Stimulated activated CD4-positive, alpha-beta T cell treated with anti-CD3 and anti-CD28 coated beads, Interleukin-12 subunit alpha, Interleukin-12 subunit beta, amount 100 ng/mL, for 4 hours (primary cell): ENCODE results near the gene ART1.

ENCODE experiments used
- DNase-seq: peaks from one replicate; pipeline ENCODE4 v3.0.0-alpha.2; 2020

Gene ART1

DNA sequence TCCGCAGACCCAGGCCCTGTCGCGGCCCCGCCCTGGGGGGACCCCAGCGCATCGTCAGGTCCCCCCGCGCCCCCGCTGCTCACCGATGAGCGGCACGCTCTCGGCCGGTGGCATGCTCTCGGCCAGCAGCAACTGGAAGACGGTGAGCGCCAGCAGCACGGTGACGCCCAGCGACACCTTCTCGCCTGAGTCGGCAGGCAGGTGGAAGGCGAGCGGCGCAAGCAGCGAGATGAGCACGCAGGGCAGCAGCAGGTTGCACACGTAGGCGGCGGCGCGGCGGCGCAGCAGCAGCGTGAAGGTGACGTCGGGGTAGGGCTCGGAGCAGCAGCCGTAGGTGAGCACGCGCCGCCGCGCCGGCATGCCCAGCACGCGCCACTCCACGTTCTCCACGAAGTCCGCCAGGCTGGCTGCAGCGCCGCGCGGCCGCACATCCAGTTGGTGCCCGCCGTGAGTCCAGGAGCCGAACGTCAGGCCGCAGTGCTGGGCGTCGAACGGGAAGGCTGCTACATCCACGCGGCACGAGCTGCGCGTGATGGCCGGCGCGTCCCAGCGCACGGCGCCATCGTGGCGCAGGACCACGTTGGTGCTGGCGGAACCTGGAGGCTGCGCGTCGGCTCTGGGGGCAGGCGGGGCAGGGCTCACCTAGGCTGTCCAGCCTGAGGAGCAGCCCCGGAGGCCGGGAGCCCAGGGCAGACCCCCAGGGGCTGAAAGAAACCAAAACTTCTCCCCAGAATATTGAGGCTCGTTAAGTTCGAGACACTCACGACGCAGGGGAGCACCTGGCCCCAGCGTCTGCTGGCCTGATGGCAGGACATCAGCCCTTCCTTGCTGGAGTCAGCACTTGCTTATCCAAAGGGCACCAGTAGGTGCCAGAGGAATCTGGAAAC lies 22.5 kb downstream of the ART1 start:
- no peak for DNase-seq

DNA sequence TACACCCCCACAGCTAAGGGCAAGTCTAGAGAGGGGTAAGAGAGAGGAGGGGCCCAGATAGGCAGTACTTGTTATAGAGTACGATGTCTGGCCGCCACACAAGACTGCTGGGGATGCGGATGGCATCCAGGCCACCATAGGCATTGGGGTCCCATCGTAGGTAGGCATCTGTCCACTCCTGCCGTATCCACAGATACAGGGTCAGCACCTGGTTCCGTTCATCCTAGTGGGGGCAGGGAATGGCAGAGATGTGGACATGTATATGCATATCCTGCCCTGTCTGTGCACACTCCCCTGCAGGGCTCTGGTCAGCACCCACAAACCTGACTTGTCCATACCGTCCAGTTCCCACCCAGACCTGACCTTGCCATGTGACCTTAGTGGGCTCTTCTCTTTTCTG lies 24.2 kb downstream of the ART1 start:
- DNase-seq, result no peak

DNA sequence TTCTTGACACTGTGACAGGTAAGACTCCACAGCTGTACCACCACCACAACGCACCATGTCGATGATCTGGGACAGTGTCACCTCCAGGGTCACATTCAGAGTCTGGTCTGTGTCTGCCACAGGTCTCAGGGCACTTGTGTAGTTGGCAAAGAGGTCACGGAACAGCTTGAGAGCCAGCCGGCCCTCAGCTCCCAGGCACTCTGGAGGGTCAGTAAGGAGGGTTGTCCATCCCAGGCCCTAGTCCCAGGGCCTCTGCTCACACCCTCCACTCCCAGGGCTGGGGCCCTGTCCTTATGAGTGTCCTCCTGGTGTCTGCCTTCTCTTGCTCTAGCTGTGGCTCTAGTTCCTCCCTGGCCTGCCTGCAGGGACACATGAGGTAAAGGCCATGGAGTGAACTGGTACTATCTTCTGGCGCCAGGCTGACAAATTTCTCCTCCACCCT lies 24.8 kb downstream of the ART1 start:
- no peak for DNase-seq

DNA sequence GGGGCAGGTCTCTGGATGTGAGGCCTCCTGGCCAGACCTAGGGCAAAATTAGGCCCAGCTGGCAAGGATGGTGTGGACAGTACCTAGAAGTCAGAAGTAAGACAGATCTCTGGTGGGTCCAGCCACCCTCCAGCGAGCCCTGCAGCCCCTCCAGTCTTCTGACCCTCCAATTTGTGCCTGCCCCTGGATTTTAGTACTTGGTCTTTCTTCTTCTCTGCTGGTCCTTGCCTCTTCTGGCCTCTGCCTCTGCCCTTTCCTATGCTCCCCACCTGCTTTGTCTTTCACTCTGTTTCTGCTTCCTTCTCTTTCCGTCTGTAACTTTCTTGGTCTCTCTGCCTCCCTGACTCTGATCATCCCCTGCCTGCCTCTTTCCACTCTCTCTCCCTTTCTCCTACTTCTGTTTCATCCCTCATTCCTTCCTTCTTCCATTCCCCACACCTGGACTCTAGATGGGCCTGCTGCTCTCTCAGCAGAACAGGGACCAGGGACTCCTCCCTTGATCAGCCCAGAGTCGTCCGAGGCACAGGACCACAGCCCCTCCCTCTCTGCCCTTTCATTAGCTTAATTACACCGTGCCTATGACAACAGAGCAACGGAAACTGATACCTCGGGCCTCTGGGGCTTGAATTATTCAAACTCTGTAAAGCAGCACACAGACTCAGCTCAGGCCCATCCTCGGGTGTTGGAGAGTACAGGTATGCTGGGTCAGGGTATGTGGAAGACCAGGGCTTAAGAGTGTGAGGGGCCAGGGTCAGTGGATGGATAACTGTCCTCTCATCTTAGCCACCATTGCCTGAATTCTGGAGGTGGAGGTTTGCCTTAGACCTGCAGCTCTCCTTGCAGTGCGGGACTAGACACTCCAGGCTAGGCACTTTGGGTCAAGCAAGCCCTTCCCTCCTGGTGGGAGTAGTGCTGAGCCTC lies 26.7 kb downstream of the ART1 start, which contains the start of gene CHRNA10:
TSS of gene CHRNA10 (minus strand) at position 51 of the 921 bp plus-strand sequence. CDS start 72 bp downstream, outside the sequence.
- no peak for DNase-seq

DNA sequence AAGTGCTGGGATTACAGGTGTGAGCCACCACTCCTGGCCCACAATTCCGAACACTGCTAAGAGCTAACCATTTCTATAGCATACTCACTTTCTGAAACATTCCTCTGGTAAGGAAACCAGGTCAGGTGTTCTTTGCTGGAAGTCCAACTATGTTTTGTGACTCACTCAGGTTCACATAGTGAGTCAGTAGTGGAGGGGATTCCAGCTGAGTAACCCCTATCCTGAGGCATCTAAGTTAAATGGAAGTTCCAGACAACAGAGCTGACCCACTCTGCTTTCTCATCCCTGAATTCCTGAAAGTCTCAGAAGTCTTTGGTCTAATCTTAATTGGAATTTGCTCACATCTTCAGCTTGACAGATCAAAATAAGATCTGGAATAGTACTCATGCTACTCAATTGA lies 29.3 kb downstream of the ART1 start:
- DNase-seq, result no peak

GRCh38 chr11:3675971-3676370 lies 31.0 kb downstream of the ART1 start:
- no peak for DNase-seq

- no peak for DNase-seq
Measured at GRCh38 chr11:3679077-3679476, 34.1 kb downstream of the ART1 start.

DNA sequence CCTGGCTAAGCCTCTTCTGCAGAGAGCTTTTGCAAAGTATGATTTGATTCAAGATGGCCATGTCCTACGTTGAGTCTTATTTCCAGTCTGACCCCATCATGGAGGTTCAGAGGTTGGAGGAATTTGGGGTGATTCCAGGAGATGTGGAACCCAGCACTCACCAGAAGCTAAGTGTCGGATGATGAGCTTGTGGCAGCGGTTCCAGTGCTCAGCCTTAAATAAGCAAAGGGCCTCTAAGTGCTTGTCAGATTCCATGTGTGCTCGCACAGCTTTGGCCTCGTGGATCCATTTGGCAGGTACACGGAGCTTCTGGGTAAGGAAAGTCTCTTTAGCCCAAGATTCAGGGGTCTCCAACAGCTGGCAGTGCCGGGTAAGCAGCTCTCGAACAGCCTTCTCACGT lies 38.1 kb downstream of the ART1 start:
- DNase-seq, result no peak

DNA sequence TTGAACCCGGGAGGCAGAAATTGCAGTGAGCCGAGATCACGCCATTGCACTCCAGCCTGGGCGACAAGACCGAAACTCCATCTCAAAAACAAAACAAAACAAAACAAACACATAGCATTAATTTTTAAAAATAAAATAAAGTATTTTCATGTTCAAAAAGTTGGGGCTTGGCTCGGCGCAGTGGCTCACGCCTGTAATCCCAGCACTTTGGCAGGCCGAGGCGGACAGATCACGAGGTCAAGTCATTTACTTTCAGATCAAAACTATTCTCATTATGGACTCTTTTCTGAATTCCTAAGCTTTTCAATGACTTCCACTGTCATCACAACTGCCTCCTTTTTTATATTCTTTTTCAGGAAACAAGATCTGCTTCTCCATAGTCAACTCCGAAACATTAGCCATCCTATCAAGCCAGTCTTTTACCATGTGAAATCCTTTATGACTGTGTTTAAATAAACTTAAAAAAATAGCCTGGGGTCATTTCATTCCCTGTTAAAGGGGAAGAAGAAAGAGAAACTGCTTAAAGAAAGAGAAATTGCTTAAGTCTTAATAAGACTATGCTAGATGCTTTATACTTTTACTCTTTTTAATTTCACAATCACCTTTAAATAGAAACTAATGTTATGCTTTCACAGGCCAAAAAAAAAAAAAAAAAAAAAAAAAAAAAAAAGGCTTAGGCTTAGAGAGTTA lies 39.3 kb downstream of the ART1 start:
- no peak for DNase-seq

GRCh38 chr11:3684819-3685172 lies 39.9 kb downstream of the ART1 start:
- no peak for DNase-seq

DNA sequence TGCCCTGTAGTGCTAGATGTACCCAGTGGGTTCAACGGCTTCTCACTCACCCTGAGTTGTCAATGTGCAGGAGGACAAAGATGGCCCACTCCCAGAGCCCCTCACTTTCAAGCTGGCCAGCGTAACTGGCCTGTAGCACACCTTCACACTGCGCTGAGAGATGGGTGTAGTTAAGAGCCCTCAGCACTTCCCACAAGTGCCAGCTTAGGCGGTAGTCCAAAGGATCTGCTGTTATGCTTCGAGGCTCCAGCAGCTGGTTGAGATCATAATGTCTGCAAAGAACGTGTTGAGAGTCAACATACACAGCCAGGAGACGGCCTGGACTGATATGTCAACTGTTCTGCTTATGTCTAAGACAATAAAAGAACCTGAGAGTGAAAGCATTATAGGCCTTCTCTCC lies 41.0 kb downstream of the ART1 start:
- DNase-seq, result no peak

GRCh38 chr11:3686751-3687150 lies 41.8 kb downstream of the ART1 start:
- no peak for DNase-seq

DNA sequence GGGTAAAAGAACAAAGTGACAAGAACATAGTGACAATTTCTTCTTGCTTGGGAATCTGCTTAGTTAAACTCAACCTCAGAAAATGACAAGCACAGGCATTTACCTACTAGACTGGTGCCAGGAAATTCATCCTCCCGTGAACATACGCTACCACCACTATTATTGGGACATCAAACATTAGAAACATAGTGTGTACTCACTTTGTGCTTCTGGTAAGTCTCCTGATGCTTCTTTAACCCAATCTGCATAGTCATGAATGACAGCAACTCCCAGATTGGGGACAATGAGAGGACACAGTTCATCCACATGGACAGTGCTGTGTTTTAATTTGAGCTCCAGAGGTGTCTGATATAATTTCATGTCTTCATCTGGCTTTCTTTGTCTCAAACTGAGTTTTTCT lies 55.5 kb downstream of the ART1 start:
- no peak for DNase-seq

- no peak for DNase-seq
Measured at GRCh38 chr11:3700910-3701309, 56.0 kb downstream of the ART1 start.

DNA sequence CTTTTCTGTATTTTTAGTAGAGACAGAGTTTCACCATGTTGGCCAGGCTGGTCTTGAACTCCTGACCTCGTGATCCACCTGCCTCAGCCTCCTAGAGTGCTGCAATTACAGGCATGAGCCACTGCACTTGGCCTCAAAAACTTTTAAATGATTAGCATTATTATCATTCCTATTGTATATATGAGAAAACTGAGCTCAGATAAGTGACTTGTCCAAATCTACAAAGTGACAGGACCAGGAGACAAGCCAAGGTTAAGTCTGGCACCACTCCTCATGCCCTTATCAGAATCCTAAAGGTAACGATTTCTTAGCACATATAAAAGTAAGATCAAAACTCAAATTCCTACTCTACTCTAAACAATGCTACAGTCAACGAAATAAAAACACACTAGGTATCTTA lies 58.5 kb downstream of the ART1 start:
- no peak for DNase-seq

DNA sequence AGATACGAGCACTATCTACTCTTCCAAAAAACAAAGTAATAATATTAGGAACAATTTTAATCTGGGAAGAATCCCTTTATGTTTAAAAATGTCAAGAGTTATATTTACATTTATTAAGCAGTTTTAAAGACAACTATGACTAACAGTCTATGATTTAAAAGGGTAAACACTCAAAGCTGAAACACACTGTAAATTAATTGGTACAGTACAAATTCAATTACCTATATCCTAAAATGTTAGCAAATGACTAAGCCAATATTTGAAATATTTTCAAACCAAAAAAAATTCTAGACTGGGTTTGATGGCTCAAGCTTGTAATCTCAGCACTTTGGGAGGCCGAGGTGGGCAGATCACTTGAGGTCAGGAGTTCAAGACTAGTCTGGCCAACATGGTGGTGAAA lies 62.2 kb downstream of the ART1 start:
- no peak for DNase-seq

- no peak for DNase-seq
Measured at GRCh38 chr11:3709977-3710376, 65.0 kb downstream of the ART1 start.

DNA sequence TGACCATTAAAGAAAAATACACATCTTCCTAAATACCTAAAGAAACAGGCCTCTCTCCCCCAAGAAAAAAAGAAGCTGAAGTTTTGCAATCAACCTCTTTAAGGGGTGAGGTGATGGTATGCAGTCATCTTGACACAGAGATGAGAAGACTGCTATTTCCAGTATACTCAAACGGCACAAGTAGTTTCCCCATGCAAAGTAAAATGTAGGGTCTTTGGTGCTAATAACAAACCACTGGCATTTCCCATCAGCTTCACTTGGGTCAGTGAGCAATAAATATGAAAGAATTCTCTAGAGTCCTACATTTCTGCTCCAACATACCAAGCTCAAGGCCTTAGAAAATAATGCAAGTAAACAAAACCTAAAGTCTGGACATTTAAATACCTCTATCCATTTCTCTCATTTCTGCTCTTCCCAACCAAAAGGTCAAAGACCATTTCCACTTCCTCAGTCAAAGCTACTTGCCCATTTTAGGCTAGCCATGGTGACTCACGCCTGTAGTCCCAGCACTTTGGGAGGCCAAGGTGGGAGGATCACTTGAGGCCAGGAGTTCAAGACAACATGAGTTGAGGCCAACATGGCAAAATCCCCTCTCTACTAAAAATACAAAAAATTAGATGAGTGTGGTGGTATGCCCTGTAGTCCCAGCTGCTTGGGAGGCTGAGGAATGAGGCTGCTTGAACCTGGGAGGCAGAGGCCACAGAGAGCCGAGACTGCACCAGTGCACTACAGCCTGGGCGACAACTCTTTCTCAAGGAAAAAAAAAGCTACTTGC lies 65.7 kb downstream of the ART1 start:
- DNase-seq, result no peak

GRCh38 chr11:3712274-3712673 lies 67.3 kb downstream of the ART1 start:
- no peak for DNase-seq
